ENCODE data around the gene POLR2L.

Gene POLR2L

GRCh38 chr11:824942-825341, 17.4 kb downstream of the POLR2L start:
- no peak for DNase-seq

- no peak for DNase-seq
Measured at GRCh38 chr11:824292-824880, 17.9 kb downstream of the POLR2L start.

GRCh38 chr11:823441-824291, 18.7 kb downstream of the POLR2L start:
- DNase-seq, result no peak

- no peak for DNase-seq
Measured at GRCh38 chr11:821512-822371, 20.6 kb downstream of the POLR2L start.

- no peak for DNase-seq
Measured at GRCh38 chr11:820655-821511, 21.4 kb downstream of the POLR2L start.

GRCh38 chr11:819943-820649, 22.2 kb downstream of the POLR2L start:
- DNase-seq, result peak; percentile 74

- peak; percentile 88 for DNase-seq
Measured at GRCh38 chr11:819129-819931, 23.0 kb downstream of the POLR2L start.

GRCh38 chr11:818396-819128, 23.8 kb downstream of the POLR2L start, which contains the start of gene PNPLA2:
TSS of gene PNPLA2 (plus strand) at chr11:818914. CDS start at chr11:819719, 805 bp downstream.
- DNase-seq, result no peak

- DNase-seq, result no peak
Measured at GRCh38 chr11:816433-816779, 25.9 kb downstream of the POLR2L start.

GRCh38 chr11:815675-816432, 26.5 kb downstream of the POLR2L start:
- no peak for DNase-seq

GRCh38 chr11:813456-814096, 28.8 kb downstream of the POLR2L start:
- no peak for DNase-seq

GRCh38 chr11:813072-813455, 29.3 kb downstream of the POLR2L start:
- DNase-seq, result no peak

GRCh38 chr11:812390-812789, 29.9 kb downstream of the POLR2L start:
- no peak for DNase-seq

GRCh38 chr11:811446-812245, 30.7 kb downstream of the POLR2L start:
- no peak for DNase-seq

- no peak for DNase-seq
Measured at GRCh38 chr11:810040-810567, 32.2 kb downstream of the POLR2L start.

- peak; percentile 94 for DNase-seq
Measured at GRCh38 chr11:809287-810039, 32.9 kb downstream of the POLR2L start, which contains the start of gene RPLP2. TSS of gene RPLP2 (plus strand) at chr11:809967. CDS start at chr11:810235, 268 bp downstream.
